Activated CD8-positive, alpha-beta T cell treated with anti-CD3 and anti-CD28 coated beads for 36 hours (primary cell): Measurements from ENCODE around the gene RPS3. TPM values are rescaled to one million over a fixed set of nuclear protein-coding genes. Genes with fewer than 3 reads are reported as not detected.

Experiments
- ATAC-seq: fragments of 200-7000 bp; cut with Tn5 transposase; one replicate; pipeline ENCODE4 v1.10.0; 2021; ENCODE audit warnings: mild to moderate bottlenecking, moderate library complexity
- CTCF ChIA-PET: fragments of 350-600 bp; sonication (Branson Sonifier 250); formaldehyde crosslinking; loops from one replicate; lab custom pipeline; 2021; ENCODE audit warnings: antibody characterized with exemption; lab: Charles Lee
- POLR2A ChIA-PET: fragments of 350-600 bp; sonication (Branson Sonifier 250); formaldehyde crosslinking; loops from one replicate; lab custom pipeline; 2021; ENCODE audit warnings: antibody characterized with exemption; lab: Charles Lee
- DNase-seq: peaks from one replicate; pipeline ENCODE4 v3.0.0-alpha.2; 2020
- H3K27ac Mint-ChIP-seq: one replicate; pipeline ENCODE4 v1.8.0; 2021; ENCODE audit warnings: mild to moderate bottlenecking, mixed read lengths
- H3K27me3 Mint-ChIP-seq: one replicate; pipeline ENCODE4 v1.8.0; 2021; ENCODE audit warnings: mixed read lengths
- H3K36me3 Mint-ChIP-seq: one replicate; pipeline ENCODE4 v1.8.0; 2021; ENCODE audit warnings: low read depth, mixed read lengths
- H3K4me1 Mint-ChIP-seq: one replicate; pipeline ENCODE4 v1.8.0; 2021; ENCODE audit warnings: low read depth, mixed read lengths
- H3K4me3 Mint-ChIP-seq: one replicate; pipeline ENCODE4 v1.8.0; 2021; ENCODE audit warnings: mild to moderate bottlenecking, moderate library complexity, mixed read lengths
- H3K9me3 Mint-ChIP-seq: one replicate; pipeline ENCODE4 v1.8.0; 2021; ENCODE audit warnings: mixed read lengths
- CTCF ChIP-seq: fragments of 200-600 bp; IDR thresholded peaks from one replicate; pipeline ENCODE4 v1.8.0; 2022; ENCODE audit warnings: antibody characterized with exemption, mild to moderate bottlenecking
- intact Hi-C: fragments of 100-400 bp; cut with micrococcal nuclease; formaldehyde crosslinking; loops from one replicate; pipeline ENCODE4 v1.10.0; 2022
- total RNA-seq, 2 experiments: library from RNA; stranded (reverse); gene quantifications; one replicate each; pipeline ENCODE4 v1.2.3, GENCODE V29; 2021

RPS3 gene
- total RNA-seq, 2 experiments from 2014 or later = 4,906 to 4,954 TPM

- ATAC-seq (no peak), DNase-seq (no peak)
- POLR2A ChIA-PET = interaction anchor here (1.6 to 1.8 kb wide), 2 partner anchors 18 to 20 kb away, joined by 5 to 6 read pairs; partner anchors contain the start of gene RPS3
- Mint-ChIP-seq H3K27ac (no peak overlapping the region), H3K4me3 (no peak overlapping the region), H3K9me3 (no peaks in the 10 kb centered on the region), H3K27me3 (no peaks in the 10 kb centered on the region), H3K36me3 (peaks cover 11% of the 10 kb centered on the region), H3K4me1 (no peaks in the 10 kb centered on the region)
- no peak for TF ChIP-seq CTCF
- intact Hi-C loops = no loop called here
- CTCF ChIA-PET = no interaction called here
Measured at GRCh38 chr11:75420224-75421034, 21.1 kb downstream of the RPS3 start.

DNA sequence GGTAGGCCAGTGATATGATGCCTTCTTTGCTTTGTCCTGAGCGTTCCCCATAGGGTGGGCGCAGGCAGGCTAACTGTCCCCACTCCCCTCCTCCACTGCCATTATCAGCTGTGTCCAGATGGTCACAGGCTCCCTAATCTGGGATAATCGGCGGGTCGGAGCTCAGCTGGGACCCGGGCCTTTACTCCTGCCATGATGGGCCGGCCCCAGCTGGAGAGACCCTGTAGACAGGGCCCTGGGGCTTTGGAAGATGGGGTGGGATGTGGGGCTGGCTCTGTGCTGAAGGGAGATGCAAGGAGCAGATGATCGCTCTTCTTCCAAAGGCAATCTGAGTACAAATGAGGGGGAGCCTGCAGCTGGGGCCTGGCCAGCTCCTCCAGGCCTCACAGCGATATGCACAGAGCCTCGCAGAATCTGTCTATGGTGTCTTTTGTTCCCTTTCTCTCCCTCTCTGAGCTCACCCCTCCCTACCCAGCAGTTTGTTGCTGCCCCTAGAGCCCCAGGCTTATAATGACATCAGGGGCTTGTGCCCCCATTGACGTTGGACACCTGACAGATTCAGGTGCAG, 21.8 kb downstream of the RPS3 start:
- DNase-seq = no peak
- ChIA-PET POLR2A (interaction anchor here (1.6 to 1.8 kb wide), 2 partner anchors 18 to 21 kb away, joined by 5 to 6 read pairs; partner anchors contain the start of gene RPS3), CTCF (no interaction called here)
- Mint-ChIP-seq H3K36me3 (peaks cover 8% of the 10 kb centered on the region), H3K4me1 (no peaks in the 10 kb centered on the region), H3K4me3 (no peak overlapping the region), H3K27ac (no peak overlapping the region), H3K27me3 (no peaks in the 10 kb centered on the region), H3K9me3 (no peaks in the 10 kb centered on the region)
- no peak for TF ChIP-seq CTCF
- intact Hi-C loops = no loop called here
- ATAC-seq = no peak

- no peak for ATAC-seq
- no peak overlapping the region for H3K27ac Mint-ChIP-seq
Measured at GRCh38 chr11:75421902-75422247, 22.6 kb downstream of the RPS3 start.

GRCh38 chr11:75422248-75423231, 23.2 kb downstream of the RPS3 start:
- H3K27ac Mint-ChIP-seq = no peak overlapping the region
- TF ChIP-seq CTCF = no peak
- no peaks in the 10 kb centered on the region for H3K27me3 Mint-ChIP-seq
- DNase-seq (no peak), ATAC-seq (no peak)
- no peaks in the 10 kb centered on the region for H3K9me3 Mint-ChIP-seq
- H3K36me3 Mint-ChIP-seq = no peaks in the 10 kb centered on the region
- POLR2A ChIA-PET = interaction anchor here (1.2 to 5.6 kb wide), 3 partner anchors 12 to 22 kb away, joined by 3 to 32 read pairs (median 6); partner anchors contain the start of gene RPS3
- CTCF ChIA-PET = interaction anchor here (1.0 to 2.2 kb wide), 2 partner anchors 15 to 33 kb away, joined by 3 to 9 read pairs; no protein-coding TSS in a partner anchor
- intact Hi-C loops = no loop called here
- H3K4me3 Mint-ChIP-seq = no peak overlapping the region
- no peaks in the 10 kb centered on the region for H3K4me1 Mint-ChIP-seq

More at GRCh38 chr11:75421902-75422247, 22.6 kb downstream of the RPS3 start:
- no peak for DNase-seq
- no peak for TF ChIP-seq CTCF
- H3K4me1 Mint-ChIP-seq = no peaks in the 10 kb centered on the region
- H3K4me3 Mint-ChIP-seq = no peak overlapping the region
- intact Hi-C loops = no loop called here
- ChIA-PET CTCF (interaction anchor here (1.0 kb wide), 1 partner anchor 33 kb away, joined by 3 read pairs; no protein-coding TSS in a partner anchor), POLR2A (interaction anchor here (1.8 kb wide), 1 partner anchor 22 kb away, joined by 6 read pairs; the partner anchor contains the start of gene RPS3)
- no peaks in the 10 kb centered on the region for H3K27me3 Mint-ChIP-seq
- H3K9me3 Mint-ChIP-seq = no peaks in the 10 kb centered on the region
- peaks cover 4% of the 10 kb centered on the region for H3K36me3 Mint-ChIP-seq
